HG03108 (cell line): ENCODE data around the gene MDFI.
"Not testable (repeated sequence)": the region's sequence is repeated elsewhere in the genome, so short reads cannot be mapped to it uniquely, and the experiment has no call there.

Source experiments
- ATAC-seq: cut with Tn5 transposase; IDR thresholded peaks from one replicate; pipeline ENCODE4 v1.9.1; 2021; ENCODE audit warnings: moderate library complexity; ENCODE audit not compliant: unreplicated experiment

The MDFI gene

GRCh38 chr6:41602422-41602743 lies 35.9 kb upstream of the MDFI start:
- ATAC-seq: no peak

- no peak for ATAC-seq
Measured at GRCh38 chr6:41602864-41603608, 35.2 kb upstream of the MDFI start.

DNA sequence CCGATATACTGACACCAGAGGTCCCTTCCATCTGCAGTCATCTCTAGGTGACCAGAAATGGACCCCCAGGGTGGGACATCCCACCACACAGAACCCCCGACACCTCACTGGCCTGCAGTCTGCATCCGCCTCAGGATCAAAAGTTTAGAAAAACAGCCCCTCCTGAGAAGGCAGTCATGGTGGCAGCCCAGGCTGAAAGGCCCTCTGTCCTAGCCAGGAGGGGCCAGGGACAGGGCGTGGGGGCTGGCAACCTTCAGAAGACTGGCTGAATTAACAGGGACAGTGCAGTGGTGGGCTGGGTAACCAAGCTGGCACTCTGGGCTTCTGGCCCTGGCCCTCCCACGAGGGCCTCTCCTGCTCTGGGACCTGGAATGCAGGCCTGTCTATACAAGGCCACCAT lies 34.3 kb upstream of the MDFI start:
- no peak for ATAC-seq

- no peak for ATAC-seq
Measured at GRCh38 chr6:41605649-41606048, 32.6 kb upstream of the MDFI start.

DNA sequence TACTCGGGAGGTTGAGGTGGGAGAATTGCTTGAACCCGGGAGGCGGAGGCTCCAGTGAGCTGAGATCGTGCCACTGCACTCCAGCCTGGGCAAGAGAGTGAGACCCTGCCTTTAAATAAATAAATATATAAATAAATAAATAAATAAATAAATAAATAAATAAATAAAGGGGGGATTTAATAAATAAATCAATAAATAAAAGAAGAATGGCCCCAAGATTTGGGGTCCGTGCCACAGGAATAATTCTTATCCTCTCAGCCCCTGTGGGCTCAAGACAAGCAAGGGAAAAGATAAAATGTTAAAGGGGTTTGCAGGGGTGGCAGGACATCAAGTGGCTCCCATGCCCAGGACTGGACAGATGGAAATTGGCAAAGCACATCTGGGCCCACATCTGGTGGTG lies 31.2 kb upstream of the MDFI start:
- ATAC-seq: no peak

GRCh38 chr6:41607736-41608135 lies 30.5 kb upstream of the MDFI start:
- no peak for ATAC-seq

DNA sequence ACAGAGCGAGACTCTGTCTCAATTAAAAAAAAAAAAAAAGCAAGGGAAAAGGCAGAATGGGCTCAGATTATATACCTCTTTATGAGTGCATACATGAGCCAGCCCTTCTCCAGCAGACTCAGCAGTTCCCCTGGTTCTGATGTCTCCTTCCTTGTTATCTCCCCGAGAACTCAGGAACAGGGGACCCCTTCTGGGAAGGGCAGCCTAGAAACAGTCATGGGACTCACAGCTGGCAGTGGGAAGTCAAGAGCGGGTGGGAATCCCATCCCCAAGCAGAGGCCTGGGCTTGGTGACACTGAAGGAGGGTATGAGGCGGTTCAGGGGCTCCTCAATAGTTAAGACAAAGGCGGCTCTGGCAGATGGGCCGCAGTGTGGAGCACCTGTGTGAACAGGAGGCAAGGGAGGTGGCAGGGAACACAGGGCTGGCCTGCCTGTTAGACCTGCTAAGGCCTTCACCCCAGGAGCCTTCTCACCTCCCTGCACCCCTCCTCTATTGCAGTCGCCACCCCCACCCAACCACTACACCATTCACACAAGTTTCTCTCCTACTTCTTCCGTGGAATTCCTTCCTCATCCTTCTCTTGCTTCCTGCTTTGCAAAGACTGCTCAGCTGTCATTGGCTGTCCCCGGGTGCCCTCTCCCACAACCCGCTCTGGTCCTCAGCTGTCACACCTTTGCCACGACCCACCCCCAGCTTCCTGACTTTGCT lies 29.7 kb upstream of the MDFI start:
- ATAC-seq: no peak

GRCh38 chr6:41614715-41615114 lies 23.6 kb upstream of the MDFI start:
- no peak for ATAC-seq

GRCh38 chr6:41615311-41615710 lies 23.0 kb upstream of the MDFI start:
- ATAC-seq: no peak

GRCh38 chr6:41618598-41618997 lies 19.7 kb upstream of the MDFI start:
- ATAC-seq: no peak

- not testable (repeated sequence) for ATAC-seq
Measured at GRCh38 chr6:41619193-41619592, 19.1 kb upstream of the MDFI start.

DNA sequence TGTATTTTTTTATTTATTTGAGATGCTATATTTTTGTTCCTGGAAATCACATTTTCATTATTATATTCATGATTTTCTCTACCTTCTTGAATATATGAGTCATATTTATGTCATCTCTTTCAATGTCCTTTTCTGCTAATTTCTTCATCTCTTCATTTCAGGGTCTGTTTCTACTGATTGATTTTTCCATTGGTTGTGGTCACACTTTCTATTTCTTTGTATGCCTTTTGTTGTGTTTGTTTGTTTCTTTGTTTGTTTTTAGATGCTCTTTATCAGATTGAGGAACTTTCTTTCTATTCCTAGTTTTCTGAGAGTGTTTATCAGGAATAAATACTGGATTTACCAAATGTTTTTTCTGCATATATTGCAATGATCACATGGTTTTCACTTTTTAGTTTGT lies 16.9 kb upstream of the MDFI start:
- no peak for ATAC-seq

- no peak for ATAC-seq
Measured at GRCh38 chr6:41621802-41622201, 16.5 kb upstream of the MDFI start.

DNA sequence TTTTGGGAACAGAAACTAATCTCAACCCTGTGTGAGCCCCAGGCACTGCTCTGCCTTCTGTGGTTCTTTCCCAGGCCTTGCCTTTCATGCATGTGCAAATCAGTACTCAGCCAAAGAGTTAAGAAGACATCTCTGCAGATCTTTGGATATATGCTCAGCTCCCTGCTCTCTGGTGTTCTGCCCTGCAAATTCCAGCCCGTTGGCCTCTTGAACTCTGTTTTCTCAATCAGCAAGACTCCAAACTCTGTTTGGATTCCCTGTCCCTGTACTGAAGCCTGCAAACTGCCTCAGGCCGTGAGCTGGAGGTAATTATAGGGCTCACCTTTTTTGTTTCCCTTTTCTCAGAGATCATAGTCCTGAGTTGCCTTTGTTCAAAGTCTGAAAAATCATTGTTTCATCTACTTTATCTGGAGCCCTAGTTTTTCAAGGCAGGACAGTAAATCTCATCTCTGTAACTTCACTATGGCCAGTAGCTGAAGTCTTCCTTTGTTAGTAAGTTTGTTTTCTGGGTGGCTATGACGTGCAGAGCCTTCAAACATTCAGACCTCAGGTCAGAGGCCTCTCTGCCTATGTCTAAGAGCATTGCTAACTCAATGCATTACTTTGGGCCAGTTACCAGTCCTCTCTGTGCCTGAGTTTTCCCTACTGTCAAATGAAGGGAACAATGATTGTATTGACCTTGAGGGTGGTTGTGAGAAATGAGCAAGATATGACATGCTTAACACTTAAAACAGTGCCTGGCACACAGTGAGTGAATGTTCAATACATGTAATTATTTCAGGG lies 15.9 kb upstream of the MDFI start:
- ATAC-seq: no peak

DNA sequence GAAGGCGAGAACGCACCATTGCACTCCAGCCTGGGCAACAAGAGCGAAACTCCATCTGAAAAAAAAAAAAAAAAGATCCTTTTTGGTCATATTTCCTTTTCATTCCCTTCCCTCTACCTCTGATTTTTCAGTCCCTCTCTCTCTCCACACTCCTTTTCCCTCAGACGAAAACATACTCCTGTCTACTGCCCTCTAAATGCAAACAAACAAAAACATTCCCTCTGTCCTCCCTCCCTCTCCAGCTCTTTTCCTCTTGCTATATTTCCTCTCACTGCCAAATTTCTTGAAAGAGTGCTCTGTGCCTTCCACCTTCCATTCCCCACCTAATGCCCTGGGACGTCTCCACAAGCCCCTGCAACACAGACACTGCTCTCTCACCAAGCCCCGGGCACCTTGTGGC lies 14.9 kb upstream of the MDFI start:
- no peak for ATAC-seq

DNA sequence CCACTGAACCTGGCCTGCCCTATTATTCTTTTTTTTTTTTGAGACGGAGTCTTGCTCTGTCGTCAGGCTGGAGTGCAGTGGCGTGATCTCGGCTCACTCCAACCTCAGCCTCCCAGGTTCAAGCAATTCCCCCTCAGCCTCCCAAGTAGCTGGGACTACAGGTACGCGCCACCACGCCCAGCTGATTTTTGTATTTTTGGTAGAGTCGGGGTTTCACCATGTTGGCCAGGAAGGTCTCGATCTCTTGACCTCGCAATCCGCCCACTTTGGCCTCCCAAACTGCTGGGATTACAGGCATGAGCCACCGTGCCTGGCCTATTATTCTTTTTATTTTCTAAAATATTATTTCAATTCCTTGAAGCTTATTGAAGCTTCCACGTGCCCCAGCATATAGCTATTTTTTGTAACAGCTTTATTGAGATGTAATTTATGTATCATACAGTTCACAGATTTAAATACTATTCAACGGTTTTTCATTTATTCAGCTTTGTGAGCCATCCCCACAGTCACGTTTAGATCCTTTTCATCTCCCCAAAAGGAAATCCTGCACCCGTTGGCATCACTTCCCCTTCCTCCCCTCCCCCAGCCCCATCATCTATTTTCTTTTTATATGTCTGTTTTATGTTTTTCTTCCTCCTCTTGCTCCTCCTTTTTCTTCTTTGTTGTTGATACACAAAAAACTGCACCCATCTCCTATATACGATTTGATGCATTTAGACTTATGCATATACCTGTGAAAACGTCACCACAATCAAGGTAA lies 13.5 kb upstream of the MDFI start:
- no peak for ATAC-seq

- no peak for ATAC-seq
Measured at GRCh38 chr6:41625442-41625841, 12.8 kb upstream of the MDFI start.

- ATAC-seq: no peak
Measured at GRCh38 chr6:41626022-41626421, 12.2 kb upstream of the MDFI start.

DNA sequence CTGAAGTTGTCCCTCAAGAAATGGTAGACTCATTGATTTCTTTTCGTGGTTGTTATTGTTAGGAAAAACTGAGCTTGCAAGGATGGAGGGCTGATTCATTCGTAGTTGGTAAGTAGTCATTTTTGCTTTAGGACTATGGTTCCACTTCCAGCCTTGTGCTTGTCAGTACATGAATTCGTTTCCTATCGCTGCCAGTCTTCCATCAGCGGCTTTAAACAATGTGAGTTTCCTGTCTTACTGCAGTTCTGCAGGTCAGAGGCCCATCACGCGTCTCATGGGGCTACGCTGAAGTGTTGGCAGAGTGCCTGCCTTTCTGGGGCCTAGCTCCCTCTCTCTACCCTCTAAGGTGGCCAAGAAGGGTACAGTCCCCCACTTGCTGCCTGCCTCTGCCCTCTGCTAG lies 11.4 kb upstream of the MDFI start:
- ATAC-seq: no peak

GRCh38 chr6:41629128-41629527 lies 9.1 kb upstream of the MDFI start:
- no peak for ATAC-seq

DNA sequence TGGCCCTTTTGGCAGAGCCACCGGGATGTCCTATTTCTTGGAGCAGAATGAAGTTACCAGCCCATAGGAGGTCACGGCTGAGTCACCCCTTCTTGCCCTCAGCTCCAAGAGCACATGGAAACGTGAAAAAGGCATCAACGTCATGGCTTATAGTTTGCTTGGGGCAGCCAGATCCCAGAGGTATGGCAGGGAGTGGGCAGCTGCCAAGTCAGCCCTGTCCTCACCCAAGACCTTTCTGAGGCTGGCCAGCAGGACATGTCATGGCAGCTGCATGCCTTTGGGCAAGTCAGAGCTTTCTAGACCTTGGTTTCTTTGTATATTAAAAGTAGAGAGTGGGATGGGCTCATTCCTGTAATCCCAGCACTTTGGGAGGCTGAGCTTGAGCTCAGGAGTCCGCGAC lies 8.2 kb upstream of the MDFI start:
- no peak for ATAC-seq
